Stimulated activated CD8-positive, alpha-beta memory T cell treated with anti-CD3 and anti-CD28 coated beads, Interleukin-4, amount 100 ng/mL, for 48 hours (primary cell): ENCODE results near the gene BUB3.

Experiments
- DNase-seq: peaks from one replicate; pipeline ENCODE4 v3.0.0-alpha.2; 2020

BUB3 gene

DNA sequence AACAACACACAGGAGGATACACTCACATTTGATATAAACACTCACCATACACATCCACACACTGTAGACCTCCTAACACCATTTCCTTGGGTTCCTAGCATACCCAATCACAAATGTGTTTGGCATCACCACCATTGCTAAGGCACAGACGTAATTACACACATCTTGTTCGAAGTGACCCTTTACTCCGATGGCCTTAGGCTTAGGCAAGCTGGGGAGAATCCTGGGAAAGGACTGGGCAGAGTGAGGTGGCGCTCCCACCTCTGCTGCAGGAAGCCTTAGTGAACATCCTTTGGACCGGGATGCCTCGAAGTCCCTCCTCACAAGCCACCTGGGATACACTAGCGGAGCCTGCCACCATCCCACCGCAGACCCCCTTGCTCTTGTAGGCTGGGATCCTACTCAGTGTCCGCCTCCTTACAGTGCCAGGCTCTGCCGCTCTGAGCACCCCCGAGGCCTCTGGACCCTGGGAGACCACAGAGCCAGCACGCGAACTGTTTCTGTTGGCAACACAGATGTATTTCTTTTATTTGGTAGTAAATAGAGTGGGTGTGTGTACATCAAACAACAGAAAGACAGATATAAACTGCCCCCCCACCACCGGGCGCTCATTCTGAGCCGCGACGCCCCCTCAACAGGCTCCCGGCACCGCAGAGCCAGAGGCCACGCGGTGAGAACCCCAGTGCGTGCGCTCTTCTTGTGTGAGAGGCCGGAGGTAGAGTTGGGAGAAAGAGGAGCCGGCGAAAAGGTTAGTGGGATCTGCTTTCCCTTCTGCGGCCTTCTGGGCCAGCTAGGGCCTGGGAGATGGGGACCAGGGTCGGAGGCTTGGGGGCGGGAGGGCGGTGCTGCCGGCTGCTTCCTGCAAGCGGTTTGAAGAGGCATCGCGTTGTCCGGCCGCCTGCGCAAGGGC is 12.2 kb upstream of the BUB3 start:
- no peak for DNase-seq

DNA sequence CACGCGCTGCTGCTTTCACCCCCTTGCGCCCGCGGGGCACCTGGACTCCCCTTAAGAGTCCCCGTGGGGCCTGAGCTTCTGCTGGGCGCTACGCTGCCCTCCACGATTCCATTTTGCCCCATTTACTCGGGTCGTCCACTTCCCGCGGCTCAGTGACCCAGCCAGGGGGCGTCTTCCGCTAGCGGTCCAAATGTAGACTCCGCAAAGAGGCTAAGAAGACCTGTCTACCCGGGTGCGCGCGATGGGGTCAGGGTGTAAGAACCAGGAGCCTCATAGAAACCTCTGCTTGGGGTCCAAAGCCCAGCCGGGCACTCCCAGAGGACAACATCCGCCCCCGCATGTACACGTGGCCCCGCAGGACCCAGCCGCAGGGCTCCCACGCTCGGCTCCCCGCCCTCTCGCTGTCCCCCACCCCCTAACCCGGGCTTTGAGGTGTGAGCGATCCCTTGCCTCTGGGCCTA is 11.5 kb upstream of the BUB3 start:
- no peak for DNase-seq

DNA sequence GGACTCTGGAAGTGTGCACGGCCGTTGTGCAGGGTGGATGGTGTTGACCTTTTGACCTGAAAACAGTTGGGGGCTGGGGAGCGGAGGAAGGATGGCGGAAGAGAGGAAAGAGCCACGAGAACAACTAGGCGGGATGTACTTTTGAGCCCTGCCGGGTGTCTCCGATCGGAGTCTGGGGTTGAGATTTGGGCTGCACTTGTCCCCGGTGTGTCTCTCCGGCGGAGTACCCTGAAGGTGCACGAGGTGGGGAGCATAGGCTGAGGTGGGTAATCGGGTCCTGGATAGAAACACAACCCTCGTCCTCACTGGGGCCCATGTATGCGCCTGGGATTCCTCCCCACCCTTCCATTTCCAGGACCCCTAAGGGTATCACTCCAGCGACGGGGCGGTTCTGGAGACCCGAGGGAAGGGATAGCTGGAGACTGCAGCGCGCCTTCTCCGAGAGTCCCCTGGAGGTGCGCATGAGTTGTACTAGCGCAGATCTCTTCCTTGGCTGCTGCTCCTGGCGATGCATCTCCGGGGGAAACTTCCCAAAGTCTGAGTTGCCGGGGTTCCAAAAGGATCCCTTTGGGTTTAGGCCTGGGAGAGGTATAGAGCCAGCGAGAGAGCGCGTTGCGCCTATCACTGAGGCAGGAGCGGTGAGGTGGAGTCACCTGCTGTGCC is 10.9 kb upstream of the BUB3 start:
- no peak for DNase-seq

DNA sequence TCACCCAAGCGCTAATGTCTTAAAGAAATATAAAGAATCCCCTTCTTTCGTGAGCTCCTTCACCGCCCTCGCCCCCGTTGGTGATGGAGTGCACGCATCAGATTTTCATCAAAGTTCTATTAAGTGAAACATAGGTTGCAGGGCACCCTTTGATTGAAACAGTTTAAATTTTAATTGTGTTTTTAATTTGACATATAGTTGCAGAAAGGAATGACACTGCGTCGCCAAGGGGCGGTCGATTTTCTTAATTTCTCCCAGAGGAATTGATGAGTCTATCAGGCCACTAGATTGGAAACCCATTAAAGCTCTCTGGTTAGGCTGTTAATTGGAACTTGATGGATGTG is 10.4 kb upstream of the BUB3 start:
- DNase-seq = no peak

DNA sequence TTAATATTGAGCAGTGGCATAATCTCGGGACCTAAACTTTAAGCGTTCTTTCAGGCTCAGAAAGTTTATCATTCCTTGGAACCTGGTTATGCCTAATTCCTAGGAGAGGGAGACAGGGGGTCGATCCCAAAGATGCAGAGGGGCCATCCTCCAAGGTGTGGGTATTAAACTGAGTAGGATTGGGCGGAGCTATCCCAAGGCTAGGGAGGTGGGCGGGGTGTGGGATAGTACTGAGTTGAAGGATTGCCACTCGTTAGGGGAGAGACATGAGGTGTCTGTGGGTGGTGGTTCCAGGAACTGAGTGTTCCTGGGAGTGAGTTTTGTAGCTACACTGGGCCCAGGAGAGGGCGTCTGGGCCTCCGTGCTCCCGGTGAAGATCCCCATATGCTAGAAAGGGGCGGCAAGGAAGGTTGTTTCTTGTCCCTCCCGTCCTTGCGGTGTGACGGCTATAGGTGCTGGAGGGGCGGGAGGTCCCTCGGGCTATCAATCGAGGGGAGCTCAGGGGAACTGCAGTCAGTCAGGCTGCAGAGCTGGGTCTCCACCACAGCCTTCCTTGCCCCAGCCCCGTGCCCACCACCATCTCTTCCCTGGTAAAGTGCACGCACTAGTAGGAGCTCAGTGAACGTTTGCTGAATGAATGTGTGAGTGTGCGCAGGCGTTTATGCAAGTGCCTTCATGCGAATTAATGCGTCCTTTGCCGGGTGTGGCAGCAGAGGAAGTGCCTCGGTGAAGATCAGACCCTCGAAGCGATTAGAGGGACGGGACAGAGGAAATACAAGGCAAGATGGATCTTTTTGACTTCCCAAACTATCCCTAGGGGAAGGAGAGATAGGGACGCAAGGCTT is 9.3 kb upstream of the BUB3 start:
- no peak for DNase-seq

DNA sequence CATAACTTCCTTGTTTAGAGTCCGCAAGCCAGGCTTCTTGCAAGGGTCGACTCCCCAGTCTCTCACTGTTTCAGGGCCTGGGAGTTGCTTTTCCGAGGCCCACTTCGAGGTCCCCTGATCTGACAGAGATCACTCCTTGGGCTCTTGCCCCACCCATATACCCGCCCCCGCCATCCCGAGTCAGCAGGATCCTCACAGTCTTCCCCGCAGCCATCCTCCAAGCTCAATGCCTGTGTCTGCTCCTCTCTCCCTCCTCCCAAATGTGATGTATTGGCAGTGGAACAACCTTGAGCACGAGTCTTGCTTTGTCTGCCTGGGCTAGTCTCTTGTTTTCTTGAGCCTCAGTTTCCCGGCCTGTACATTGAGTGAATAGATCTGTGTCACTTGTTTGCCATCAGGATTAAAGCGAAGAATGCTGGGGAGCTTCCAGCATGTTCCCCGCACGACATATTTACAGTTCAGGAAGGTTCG is 8.6 kb upstream of the BUB3 start:
- DNase-seq = no peak

DNA sequence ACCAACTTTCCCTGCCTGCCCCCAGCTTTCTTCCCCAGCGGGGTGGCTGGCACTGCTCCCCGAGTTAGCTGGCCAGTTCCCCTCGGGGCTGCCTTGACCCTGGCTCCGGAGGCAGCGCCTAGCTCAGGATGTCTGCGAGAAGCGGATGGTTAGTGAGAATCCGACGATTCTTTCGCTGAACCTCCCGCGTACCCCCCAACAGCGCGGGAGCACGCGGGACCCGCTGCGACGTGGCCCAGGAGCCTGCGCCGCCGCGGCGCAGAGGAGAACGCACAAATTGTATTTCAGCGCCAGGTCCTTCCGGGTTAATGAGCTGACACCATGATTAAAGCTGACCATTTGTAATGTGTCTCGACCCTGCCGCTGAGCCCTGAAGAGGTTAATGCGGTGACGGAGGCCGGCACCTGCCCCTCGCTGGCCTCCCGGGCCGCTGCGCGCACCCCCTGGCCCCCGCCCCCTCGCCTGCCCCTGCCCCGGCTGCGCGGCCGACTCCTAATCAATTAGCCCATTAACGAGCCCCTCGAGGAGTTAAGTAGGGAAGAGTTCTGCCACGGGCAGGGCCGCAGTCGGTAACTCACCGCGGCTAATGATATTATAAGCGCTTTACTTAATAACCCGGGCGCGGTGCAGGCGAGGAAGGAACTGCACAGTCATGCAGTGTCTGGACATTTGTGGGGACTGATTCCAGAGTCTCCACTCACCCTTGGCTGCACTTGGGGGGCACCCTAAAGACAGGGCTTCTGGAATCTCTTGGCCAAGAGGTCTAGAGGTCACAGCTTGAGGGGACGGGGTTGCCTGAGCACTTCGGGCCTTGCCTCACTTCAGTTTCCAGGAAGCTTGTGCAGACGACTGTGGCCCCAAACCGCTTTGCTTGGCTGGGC is 7.9 kb upstream of the BUB3 start:
- no peak for DNase-seq

DNA sequence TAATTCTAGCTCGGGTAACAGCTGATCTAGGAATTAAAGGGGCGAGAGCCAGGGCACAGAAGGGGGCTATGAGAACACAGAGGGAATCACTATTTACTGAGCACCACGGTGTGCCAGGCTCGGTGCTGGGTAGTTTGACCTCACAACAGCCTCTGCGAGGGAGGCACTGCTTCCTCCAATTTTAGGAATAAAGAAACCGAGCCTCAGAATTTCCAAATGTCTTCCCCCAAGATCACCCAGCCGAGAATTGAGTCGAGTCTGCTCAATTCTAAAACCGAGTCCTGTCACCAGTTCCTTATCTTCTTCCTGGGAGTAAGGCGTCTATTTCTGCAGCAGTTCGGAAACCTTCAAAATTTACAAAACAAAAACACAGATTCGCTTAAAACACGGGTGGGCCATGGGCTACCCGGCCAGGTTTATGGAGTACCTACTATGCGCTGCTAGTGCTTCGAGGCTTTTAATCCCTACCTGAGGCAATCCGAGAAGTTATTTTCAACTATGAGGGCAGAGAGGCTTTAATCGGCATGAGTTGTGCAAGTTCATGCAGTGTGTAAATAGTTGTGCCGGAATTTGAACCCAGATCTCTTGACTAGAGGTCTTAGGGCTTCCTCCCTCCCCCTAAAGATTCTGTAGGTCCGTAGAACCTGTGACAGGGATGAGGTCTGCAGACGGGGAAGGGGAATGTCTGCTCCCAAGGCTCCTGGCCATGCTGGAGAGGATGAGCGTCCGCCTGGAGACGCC is 7.1 kb upstream of the BUB3 start:
- DNase-seq = no peak

DNA sequence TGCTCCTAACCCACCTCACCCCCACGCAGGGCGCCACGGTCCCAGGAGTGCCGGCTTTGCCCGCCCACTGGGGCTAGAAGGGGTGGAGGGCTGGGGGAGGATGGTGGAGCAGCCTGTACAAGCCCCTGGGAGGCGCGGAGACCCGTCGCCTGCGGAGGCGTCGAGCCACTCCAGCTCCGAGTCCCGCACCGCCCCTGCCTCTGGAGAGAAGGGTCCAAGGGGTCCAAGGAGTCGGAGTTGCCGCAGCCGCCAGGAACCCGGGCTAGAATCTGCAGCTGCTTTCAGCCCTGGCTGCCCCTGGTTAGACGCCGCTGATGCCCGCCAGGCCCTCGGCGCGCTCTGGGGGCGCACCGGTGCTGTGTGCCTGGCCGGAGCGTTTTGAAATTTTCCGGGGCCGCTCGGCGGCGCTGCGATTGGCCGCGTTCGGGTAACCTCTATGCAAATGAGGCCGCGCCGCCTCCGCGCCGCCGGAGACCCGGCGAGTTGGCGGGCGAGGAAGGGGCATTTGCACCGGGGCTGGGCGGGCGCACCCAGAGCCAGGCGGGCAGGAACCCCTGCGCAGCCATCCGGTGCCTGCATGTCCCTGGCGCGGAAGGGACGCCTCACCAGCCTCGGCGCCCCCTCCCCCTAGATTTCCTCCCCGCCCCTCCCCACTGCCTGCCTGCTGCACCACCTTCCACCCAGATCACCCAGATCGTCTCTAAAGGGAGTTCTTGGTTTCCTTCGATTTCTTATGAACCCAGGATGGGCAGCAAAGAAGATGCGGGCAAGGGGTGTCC is 6.4 kb upstream of the BUB3 start, which contains the start of gene HMX2:
Gene HMX2 (plus strand): TSS at position 502 of the 779 bp plus-strand sequence. CDS start 243 bp downstream, at position 745.
- DNase-seq = peak; percentile 67

DNA sequence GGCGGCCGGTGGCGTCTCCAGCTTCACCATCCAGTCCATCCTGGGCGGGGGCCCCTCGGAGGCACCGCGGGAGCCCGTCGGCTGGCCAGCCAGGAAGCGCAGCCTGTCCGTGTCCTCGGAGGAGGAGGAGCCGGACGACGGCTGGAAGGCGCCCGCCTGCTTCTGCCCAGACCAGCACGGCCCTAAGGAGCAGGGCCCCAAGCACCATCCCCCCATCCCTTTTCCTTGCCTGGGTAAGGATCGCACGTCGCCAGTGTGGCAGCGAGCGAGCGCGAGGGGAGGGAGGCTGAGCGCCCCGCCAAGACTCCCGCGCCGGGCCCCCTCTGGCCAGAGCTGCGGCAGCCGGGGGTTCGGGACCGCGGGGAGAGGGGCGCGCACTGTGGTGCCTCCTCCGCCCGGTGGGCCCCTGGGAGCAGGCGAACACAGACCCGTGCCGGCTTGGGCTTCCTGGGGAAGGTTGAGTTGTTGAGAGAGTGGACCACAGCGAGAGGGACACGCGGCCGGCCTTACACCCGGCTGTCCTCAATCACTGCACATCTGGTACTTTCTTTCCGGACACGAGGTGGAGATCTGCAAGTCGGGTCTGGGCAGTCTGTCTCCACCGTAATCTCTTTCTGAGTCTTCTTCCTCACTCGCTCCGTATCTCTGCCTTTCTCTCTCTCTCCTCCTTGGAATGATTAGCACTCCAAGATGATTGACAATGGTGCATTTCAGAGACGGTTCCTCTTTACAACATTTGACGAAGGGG is 5.6 kb upstream of the BUB3 start:
- DNase-seq = no peak

DNA sequence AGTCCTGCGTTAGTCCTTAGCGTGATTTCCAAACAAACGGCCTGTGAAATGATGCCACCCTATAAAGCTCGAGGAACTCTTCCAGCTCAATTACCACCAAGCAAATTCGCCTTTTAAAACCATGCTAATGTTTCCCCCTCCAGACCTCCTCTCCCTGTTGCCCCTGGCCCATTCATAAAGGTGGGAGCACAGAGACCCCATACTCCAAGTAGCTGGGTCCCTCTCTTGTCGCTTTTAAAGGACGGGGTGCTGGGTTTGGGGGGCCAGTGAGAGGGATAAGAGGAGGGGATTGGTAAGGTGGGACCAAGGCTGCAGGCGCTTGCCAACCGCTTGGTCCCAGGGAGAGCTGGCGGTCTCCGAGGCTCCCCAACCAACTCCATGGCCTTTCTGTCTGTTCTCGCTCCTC is 5.0 kb upstream of the BUB3 start:
- DNase-seq = no peak

DNA sequence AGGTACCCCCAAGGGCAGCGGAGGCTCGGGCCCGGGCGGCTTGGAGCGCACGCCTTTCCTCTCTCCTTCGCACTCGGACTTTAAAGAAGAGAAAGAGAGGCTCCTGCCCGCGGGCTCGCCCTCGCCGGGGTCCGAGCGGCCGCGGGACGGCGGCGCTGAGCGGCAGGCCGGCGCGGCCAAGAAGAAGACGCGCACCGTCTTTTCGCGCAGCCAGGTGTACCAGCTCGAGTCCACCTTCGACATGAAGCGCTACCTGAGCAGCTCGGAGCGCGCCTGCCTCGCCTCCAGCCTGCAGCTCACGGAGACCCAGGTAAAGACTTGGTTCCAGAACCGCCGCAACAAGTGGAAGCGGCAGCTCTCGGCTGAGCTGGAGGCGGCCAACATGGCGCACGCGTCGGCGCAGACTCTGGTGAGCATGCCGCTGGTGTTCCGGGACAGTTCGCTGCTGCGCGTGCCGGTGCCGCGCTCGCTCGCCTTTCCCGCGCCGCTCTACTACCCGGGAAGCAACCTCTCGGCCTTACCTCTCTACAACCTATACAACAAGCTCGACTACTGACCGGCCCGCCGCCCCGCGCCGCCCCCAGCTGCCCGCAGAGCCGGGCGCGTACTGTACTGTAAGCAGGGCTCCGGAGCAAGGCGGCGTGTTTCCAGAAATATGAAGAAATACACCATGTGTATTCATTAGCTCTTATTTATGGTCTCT is 4.5 kb upstream of the BUB3 start:
- DNase-seq = peak; percentile 64

DNA sequence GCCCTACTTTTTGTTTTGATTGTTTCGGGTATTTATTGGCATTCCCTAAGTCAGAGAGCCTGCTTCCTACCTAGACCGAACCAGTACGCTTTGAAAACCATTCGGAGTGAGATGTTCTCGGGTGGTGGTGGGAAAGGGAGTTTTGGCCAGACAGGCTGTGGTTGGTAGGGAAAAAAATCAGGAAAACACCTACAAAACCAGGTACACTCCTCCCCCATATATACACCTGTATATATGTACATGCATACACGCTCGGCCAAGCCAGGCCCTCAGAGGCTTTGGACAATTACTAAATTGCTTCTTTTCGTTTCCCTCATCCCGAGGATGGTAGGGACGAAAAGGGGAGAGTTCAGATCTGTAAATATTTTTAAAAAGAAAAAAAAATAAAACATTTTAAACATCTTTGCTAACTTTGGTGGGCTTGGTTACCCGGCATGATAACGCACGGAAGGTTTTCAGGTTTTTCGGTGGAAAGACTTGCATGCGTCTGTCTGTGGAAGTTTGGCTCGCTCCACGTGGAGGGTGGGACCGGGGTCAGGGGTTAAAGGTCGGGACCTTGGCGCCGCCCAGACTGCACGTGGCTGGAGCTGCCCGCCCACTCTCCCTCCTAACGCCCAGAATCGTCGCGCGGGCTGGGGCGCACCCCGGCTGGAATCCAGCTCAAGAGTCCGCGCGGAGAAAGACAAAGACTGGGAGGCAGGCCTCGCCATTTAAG is 3.8 kb upstream of the BUB3 start:
- no peak for DNase-seq

DNA sequence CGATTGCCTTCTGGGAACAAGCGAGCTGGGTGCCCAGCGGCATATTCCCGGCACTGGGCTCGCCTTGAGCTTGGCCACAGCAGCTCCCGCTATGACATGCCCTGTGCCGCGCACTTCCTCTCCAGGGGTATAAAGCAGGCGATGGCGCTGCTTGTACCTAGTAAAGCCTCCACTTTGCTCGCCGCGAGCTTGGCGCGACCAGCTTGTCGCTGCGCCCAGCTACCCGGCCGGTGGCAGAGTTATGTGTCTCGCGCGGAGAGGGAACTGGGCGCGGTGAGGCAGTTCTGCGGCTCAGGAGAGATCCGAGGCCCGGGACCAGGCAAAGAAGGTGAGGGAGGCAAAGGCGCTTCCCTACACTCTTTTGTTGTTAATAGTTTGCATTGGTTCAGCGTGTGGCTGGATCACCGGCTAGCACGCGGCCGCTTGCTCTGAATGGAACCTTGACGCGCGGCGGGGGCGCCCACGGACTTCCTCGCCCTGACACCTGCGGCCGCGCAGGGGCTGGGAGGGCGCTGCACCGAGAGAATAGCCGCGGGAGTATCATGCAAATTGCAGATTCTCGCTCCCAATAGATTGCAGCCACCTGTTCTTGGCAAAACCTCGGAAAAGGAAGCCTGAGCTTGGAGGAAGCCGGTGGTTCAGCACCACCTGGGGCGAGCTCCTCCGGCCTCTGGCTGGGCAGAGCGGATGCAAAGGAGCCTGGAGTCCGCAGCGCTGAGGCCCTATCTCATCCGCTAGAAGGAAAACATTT is 3.0 kb upstream of the BUB3 start:
- DNase-seq = peak; percentile 63

DNA sequence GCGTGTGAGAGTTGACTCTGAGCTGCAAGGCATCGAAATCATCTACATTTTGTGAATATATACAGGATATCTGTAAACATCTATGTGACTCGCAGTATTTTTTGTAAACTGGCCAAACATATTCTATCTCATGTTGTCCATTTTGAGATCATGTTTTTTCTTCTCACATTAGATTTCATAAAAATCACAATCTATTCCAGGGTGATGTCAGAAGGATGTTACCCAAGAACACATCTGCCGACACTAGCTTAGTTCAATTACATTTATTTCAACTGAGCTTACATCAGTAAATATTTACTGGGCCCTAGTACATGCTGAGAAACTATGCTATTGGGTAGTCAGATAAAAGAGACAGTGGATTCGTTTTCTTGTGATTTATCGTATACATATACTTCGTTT is 2.5 kb upstream of the BUB3 start:
- no peak for DNase-seq

DNA sequence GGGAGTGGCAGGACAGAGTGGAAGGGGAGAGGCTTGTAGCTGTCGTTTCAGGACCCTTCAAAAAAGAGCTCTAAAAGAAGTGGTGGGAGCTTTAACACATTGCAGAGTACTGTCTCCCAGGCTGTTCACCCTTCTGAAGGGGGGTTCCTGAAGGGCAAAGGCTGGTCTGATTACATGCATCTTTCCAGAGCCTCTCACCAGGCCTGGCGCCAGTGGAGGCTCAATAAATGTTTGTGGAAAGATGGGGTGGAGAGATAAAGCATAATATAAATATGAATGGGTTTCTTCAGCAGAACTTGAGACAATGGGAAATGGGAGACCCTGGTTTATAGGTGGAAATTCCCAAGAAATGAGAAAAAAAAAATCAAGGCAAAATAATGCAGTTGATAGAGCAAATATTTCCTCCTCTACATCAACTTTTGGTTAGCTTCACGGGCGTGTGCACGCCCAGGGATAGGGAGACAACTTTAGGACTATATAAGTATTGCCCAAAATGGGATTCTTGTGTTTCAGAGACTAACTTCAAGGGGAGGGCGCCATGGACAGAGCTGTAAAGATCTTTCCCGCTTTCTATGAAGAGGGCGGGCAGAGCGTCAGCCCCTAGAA is 613 bp upstream of the BUB3 start:
- no peak for DNase-seq
